KMS-11 (cell line): ENCODE data around the gene RRAS2.

Experiments
- H2AFZ ChIP-seq: fragments of 200-600 bp; sonication (generic); 2 replicates; pipeline ENCODE4 v1.6.1; 2016; ENCODE audit warnings: antibody characterized with exemption, mixed run types, low read depth
- H3K27ac ChIP-seq: fragments of 200-600 bp; sonication (generic); 2 replicates; pipeline ENCODE4 v1.6.1; 2016; ENCODE audit warnings: mild to moderate bottlenecking, mixed run types
- H3K27me3 ChIP-seq: fragments of 200-600 bp; sonication (generic); 2 replicates; pipeline ENCODE4 v1.6.1; 2017; ENCODE audit warnings: mild to moderate bottlenecking, low read depth, mixed run types, moderate library complexity; ENCODE audit not compliant: insufficient read depth
- H3K36me3 ChIP-seq: fragments of 200-600 bp; sonication (generic); 2 replicates; pipeline ENCODE4 v1.6.1; 2017; ENCODE audit warnings: mild to moderate bottlenecking, mixed run types; ENCODE audit not compliant: insufficient read depth
- H3K4me1 ChIP-seq: fragments of 200-600 bp; sonication (generic); 2 replicates; pipeline ENCODE4 v1.6.1; 2016; ENCODE audit warnings: mild to moderate bottlenecking, low read depth, mixed run types; ENCODE audit not compliant: poor library complexity, severe bottlenecking
- H3K4me2 ChIP-seq: fragments of 200-600 bp; sonication (generic); 2 replicates; pipeline ENCODE4 v1.7.0; 2016; ENCODE audit warnings: mild to moderate bottlenecking, mixed run types
- H3K4me3 ChIP-seq: fragments of 200-600 bp; sonication (generic); IDR thresholded peaks from 2 replicates; pipeline ENCODE4 v1.6.1; 2017; ENCODE audit warnings: low read depth, low read length, mixed read lengths; ENCODE audit not compliant: insufficient read depth
- H3K79me2 ChIP-seq: fragments of 200-600 bp; sonication (generic); 2 replicates; pipeline ENCODE4 v1.6.1; 2016; ENCODE audit warnings: low read depth, mixed run types; ENCODE audit not compliant: insufficient read depth
- H3K9ac ChIP-seq: fragments of 200-600 bp; sonication (generic); 2 replicates; pipeline ENCODE4 v1.6.1; 2016; ENCODE audit warnings: mild to moderate bottlenecking, mixed run types
- H4K20me1 ChIP-seq: fragments of 200-600 bp; sonication (generic); 2 replicates; pipeline ENCODE4 v1.6.1; 2016; ENCODE audit warnings: mild to moderate bottlenecking, mixed run types; ENCODE audit not compliant: insufficient read depth
- TF ChIP-seq, protein P1 (sequence below): fragments of 200-600 bp; sonication (generic); conservative IDR thresholded peaks from 2 replicates; pipeline ENCODE4 v1.6.1; 2017; ENCODE audit warnings: low read depth, mild to moderate bottlenecking, antibody characterized with exemption, low read length, moderate library complexity, mixed read lengths

Gene RRAS2

DNA sequence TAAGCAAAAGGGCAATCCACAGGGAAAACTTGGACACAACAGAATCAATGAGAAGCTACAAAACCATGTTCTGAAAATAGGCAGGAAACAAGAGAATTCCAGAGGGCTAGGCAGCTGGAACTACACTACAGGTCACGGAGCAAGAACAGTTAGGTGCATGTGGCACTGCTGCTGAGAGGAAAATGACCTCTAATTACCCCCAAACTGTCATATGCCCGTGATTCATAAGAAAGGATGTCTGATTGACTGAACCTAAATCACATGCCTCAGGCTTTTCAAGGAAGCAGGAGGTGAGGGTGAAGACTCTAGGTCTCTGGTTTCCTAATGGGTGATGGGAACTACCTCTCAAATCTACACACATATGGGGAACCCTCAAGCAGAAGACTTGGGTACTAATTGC lies 17.9 kb upstream of the RRAS2 start:
- Histone ChIP-seq H3K79me2 (no peaks in the 10 kb centered on the region), H2AFZ (no peak overlapping the region), H3K9ac (no peak overlapping the region), H3K4me3 (no peak overlapping the region), H3K4me1 (peaks cover 7% of the 10 kb centered on the region), H4K20me1 (no peaks in the 10 kb centered on the region), H3K4me2 (no peak overlapping the region), H3K36me3 (no peaks in the 10 kb centered on the region), H3K27ac (no peak overlapping the region), H3K27me3 (no peaks in the 10 kb centered on the region)
- TF ChIP-seq, protein P1, sequence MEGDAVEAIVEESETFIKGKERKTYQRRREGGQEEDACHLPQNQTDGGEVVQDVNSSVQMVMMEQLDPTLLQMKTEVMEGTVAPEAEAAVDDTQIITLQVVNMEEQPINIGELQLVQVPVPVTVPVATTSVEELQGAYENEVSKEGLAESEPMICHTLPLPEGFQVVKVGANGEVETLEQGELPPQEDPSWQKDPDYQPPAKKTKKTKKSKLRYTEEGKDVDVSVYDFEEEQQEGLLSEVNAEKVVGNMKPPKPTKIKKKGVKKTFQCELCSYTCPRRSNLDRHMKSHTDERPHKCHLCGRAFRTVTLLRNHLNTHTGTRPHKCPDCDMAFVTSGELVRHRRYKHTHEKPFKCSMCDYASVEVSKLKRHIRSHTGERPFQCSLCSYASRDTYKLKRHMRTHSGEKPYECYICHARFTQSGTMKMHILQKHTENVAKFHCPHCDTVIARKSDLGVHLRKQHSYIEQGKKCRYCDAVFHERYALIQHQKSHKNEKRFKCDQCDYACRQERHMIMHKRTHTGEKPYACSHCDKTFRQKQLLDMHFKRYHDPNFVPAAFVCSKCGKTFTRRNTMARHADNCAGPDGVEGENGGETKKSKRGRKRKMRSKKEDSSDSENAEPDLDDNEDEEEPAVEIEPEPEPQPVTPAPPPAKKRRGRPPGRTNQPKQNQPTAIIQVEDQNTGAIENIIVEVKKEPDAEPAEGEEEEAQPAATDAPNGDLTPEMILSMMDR = no peak

DNA sequence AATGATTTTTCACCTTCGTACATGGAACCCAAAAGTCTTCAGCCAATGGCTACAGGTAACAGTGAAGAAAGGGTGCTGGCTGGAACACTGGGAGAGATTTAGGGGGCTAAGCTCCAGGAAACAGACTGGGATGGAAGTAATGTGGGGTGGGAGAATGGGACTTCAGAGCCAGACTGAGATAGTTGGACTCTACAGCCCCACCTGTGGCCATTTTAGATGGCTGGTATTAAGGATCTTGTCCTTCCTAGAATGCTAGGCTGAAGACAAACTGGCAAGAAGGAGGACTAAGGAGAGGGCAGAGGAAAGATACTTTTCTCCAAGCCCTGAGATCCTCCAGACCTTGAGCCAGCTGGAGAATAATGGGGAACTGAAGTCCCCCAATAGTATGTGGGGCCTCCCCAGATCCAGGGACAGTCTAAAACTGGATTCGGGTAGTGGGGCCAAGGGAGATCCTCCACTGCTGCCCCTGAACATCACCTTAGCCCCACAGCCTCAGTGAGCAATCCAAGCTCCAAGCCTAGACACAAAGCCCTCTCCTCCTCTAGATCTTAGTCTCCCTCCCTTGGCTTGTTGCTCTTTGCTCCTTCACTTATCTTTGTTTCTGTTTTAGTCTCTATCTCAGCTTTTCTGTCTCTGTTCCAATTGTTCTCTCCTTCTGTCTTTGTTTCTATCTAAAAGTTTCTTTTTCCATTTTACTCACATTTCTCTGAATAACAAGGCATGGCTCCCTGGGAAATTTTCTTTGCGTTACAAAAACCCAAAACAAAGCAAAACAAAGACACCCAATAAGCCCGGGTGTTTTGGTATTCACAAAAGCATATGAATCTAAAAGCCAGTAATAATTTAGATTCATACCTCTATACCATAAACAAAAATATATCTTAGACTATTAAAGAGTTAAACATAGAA lies 16.2 kb upstream of the RRAS2 start:
- H3K4me1 ChIP-seq = peaks cover under 1% of the 10 kb centered on the region
- H3K4me2 ChIP-seq = no peak overlapping the region
- H3K36me3 ChIP-seq = no peaks in the 10 kb centered on the region
- no peak overlapping the region for H3K27ac ChIP-seq
- H3K4me3 ChIP-seq = no peak overlapping the region
- H2AFZ ChIP-seq = no peak overlapping the region
- no peaks in the 10 kb centered on the region for H3K27me3 ChIP-seq
- H4K20me1 ChIP-seq = no peaks in the 10 kb centered on the region
- TF ChIP-seq, protein P1 = peak; percentile 28
- H3K9ac ChIP-seq = no peak overlapping the region
- no peaks in the 10 kb centered on the region for H3K79me2 ChIP-seq

DNA sequence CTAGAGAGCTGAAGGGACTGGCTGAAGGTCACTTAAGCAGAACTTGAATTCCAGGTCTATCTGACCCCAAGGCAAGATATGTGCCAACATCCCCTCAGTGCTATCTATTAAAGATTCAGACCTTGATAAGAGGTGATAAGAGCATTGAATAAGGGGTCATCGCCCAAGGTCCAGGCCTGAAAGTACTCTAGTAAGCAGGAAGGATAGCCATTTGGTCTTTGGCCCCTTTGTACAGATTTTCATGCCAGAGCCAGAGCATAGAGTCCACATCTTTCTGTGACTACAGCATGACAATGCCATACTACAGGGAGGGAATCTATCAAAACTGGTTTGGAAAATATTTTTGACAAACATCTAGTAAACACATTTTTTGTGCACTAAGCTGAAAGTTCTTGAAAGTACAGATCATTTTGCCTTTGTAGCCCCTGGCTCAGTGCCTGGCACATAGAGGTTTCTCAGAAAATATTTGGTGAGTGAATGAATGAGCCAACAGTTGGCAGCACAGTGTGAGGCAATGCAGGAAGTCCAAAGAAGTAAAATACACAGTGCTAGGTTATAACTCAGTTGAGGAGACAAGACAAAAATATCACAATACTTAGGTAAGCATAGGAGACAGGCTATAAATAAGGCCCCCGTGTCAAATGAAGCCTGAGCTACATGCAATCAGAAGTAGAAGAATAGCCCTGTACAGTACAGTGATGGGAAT lies 15.1 kb upstream of the RRAS2 start:
- Histone ChIP-seq H2AFZ (no peak overlapping the region), H3K79me2 (no peaks in the 10 kb centered on the region), H3K27me3 (no peaks in the 10 kb centered on the region), H3K9ac (no peak overlapping the region), H4K20me1 (no peaks in the 10 kb centered on the region), H3K4me3 (no peak overlapping the region), H3K4me2 (no peak overlapping the region), H3K4me1 (no peaks in the 10 kb centered on the region), H3K27ac (no peak overlapping the region), H3K36me3 (no peaks in the 10 kb centered on the region)
- TF ChIP-seq, protein P1 = no peak

DNA sequence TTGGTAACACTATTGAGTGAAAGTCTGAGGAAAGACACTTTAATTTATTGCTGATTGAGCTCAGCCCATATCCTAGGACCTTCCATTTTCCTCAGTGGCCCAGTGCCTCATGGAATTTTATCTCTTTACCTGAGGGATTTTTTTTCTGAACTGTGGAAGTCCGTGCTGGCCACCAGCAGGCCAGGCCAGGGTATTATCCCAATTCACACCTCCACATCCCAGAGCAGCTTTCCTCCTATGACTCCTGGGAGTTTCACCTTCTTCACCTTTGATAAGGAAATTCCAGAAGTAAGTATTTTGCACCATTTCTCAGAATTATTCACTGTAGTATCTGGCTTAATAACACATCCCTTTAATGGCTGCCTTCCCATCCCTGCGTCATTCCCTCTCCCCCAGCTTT lies 13.0 kb upstream of the RRAS2 start:
- Histone ChIP-seq H3K9ac (no peak overlapping the region), H3K79me2 (no peaks in the 10 kb centered on the region), H2AFZ (no peak overlapping the region), H4K20me1 (no peaks in the 10 kb centered on the region), H3K4me1 (no peaks in the 10 kb centered on the region), H3K27me3 (no peaks in the 10 kb centered on the region), H3K4me2 (no peak overlapping the region), H3K27ac (no peak overlapping the region), H3K4me3 (no peak overlapping the region), H3K36me3 (no peaks in the 10 kb centered on the region)
- TF ChIP-seq, protein P1 = no peak
